H1 (cell line): ENCODE measurements around the gene HIP1. TPM values are rescaled to one million over a fixed set of nuclear protein-coding genes. Genes with fewer than 3 reads are reported as not detected.

Experiments used
- CTCF ChIA-PET: fragments of 300-600 bp; sonication (Branson Sonifier 250); formaldehyde crosslinking; loops from one replicate; lab custom pipeline; 2021; ENCODE audit not compliant: partially characterized antibody; lab: Charles Lee
- POLR2A ChIA-PET: fragments of 300-600 bp; sonication (Branson Sonifier 250); formaldehyde crosslinking; loops from one replicate; lab custom pipeline; 2021; ENCODE audit warnings: inconsistent platforms; ENCODE audit not compliant: partially characterized antibody; lab: Charles Lee
- DNase-seq, 2 experiments: peaks; one replicate each; pipeline versions ENCODE4 v3.0.0 to v3.0.0-alpha.2; 2010 to 2022; ENCODE audit warnings: low spot score in 2 of 2, low read depth in 1 of 2, mixed read lengths in 1 of 2
- FAIRE-seq: peaks from 2 replicates; lab custom pipeline; 2011; peaks lifted over from hg19 to GRCh38; lab: Jason Lieb, UNC
- H2AFZ ChIP-seq: 2 replicates; pipeline ENCODE4 v1.8.1; 2012; ENCODE audit warnings: low read length, inconsistent platforms
- H2AK5ac ChIP-seq: 2 replicates; pipeline ENCODE4 v1.6.1; 2013; ENCODE audit warnings: low read depth, low read length
- H2BK120ac ChIP-seq: replicated peaks from 2 replicates; pipeline ENCODE3; 2013; ENCODE audit warnings: low read depth, low read length, inconsistent platforms
- H2BK12ac ChIP-seq: 2 replicates; pipeline ENCODE4 v1.6.1; 2013; ENCODE audit warnings: low read depth, low read length
- H2BK15ac ChIP-seq: 2 replicates; pipeline ENCODE4 v1.6.1; 2013; ENCODE audit warnings: low read length
- H2BK20ac ChIP-seq: 2 replicates; pipeline ENCODE4 v1.6.1; 2013; ENCODE audit warnings: low read length
- H2BK5ac ChIP-seq: 2 replicates; pipeline ENCODE4 v1.6.1; 2013; ENCODE audit warnings: low read depth, low read length
- H3K14ac ChIP-seq: 2 replicates; pipeline ENCODE4 v1.6.1; 2013; ENCODE audit warnings: inconsistent platforms; ENCODE audit not compliant: insufficient read length
- H3K18ac ChIP-seq: 2 replicates; pipeline ENCODE4 v1.6.1; 2013; ENCODE audit warnings: low read length; ENCODE audit errors: extremely low read depth
- H3K23ac ChIP-seq: 2 replicates; pipeline ENCODE4 v1.6.1; 2013; ENCODE audit warnings: inconsistent platforms; ENCODE audit not compliant: insufficient read length
- H3K23me2 ChIP-seq: 2 replicates; pipeline ENCODE4 v1.6.1; 2013; ENCODE audit warnings: low read depth, low read length
- H3K27ac ChIP-seq: 2 replicates; pipeline ENCODE4 v1.6.1; 2011; ENCODE audit warnings: low read depth, low read length, inconsistent platforms
- H3K27me3 ChIP-seq, 4 experiments: replicated peaks in 1 of 4; 1 replicate in 1 of 4; 2 replicates in 3 of 4; pipeline versions ENCODE4 v1.6.1 to v1.8.1; 2011 to 2013; ENCODE audit warnings: low read length in 3 of 4, mild to moderate bottlenecking in 3 of 4, inconsistent platforms in 2 of 4, mixed read lengths in 2 of 4, moderate library complexity in 1 of 4; ENCODE audit not compliant: control insufficient read depth in 3 of 4, insufficient read depth in 3 of 4; ENCODE audit errors: extremely low read depth in 1 of 4
- H3K36me3 ChIP-seq, 4 experiments: 2 replicates each; pipeline versions ENCODE4 v1.6.1 to v1.8.1; 2011 to 2013; ENCODE audit warnings: mild to moderate bottlenecking in 4 of 4, low read length in 3 of 4, moderate library complexity in 2 of 4, control low read depth in 1 of 4, inconsistent platforms in 1 of 4; ENCODE audit not compliant: insufficient read depth in 4 of 4, control insufficient read depth in 2 of 4
- H3K4ac ChIP-seq: replicated peaks from 2 replicates; pipeline ENCODE3; 2013; ENCODE audit warnings: low read length, low read depth, mixed read lengths, inconsistent platforms; ENCODE audit not compliant: insufficient read length
- H3K4me1 ChIP-seq, 4 experiments: replicated peaks in 1 of 4; 1 replicate in 1 of 4; 2 replicates in 3 of 4; pipeline versions ENCODE4 v1.6.1 to v1.8.1; 2011 to 2013; ENCODE audit warnings: low read length in 3 of 4, inconsistent platforms in 2 of 4, mixed read lengths in 1 of 4; ENCODE audit not compliant: insufficient read depth in 4 of 4, control insufficient read depth in 3 of 4
- H3K4me2 ChIP-seq, 2 experiments: 2 replicates each; pipeline versions ENCODE4 v1.6.1 to v1.8.1; 2011 to 2013; ENCODE audit warnings: low read depth in 2 of 2, low read length in 2 of 2, control low read depth in 1 of 2, inconsistent platforms in 1 of 2, mild to moderate bottlenecking in 1 of 2; ENCODE audit not compliant: insufficient read depth in 1 of 2
- H3K4me3 ChIP-seq, 4 experiments: fragments of 200-600, 300-600 bp in 1 of 4; sonication (generic), shearing (Covaris generic), sonication (Bioruptor Twin) in 1 of 4; 2 replicates each; pipeline versions ENCODE4 v1.5.1 to v1.8.1; 2011 to 2016; ENCODE audit warnings: low read length in 4 of 4, low read depth in 3 of 4, control low read depth in 2 of 4, inconsistent platforms in 2 of 4, mild to moderate bottlenecking in 2 of 4, mixed read lengths in 1 of 4, moderate library complexity in 1 of 4; ENCODE audit not compliant: insufficient read depth in 2 of 4; ENCODE audit errors: extremely low read depth in 1 of 4
- H3K56ac ChIP-seq: replicated peaks from 2 replicates; pipeline ENCODE3; 2013; ENCODE audit warnings: low read depth, mild to moderate bottlenecking, mixed read lengths, low read length, inconsistent platforms; ENCODE audit not compliant: insufficient read length
- H3K79me1 ChIP-seq: 2 replicates; pipeline ENCODE4 v1.6.1; 2013; ENCODE audit warnings: low read depth, low read length, control low read depth
- H3K79me2 ChIP-seq, 2 experiments: 2 replicates each; pipeline versions ENCODE4 v1.6.1 to v1.8.1; 2012 to 2013; ENCODE audit warnings: low read length in 2 of 2, mild to moderate bottlenecking in 2 of 2, inconsistent platforms in 1 of 2; ENCODE audit not compliant: insufficient read depth in 2 of 2, control insufficient read depth in 1 of 2
- H3K9ac ChIP-seq, 4 experiments: replicated peaks in 1 of 4; 1 replicate in 1 of 4; 2 replicates in 3 of 4; pipeline versions ENCODE4 v1.6.1 to v1.8.1; 2011 to 2013; ENCODE audit warnings: low read depth in 3 of 4, low read length in 3 of 4, control low read depth in 2 of 4, mild to moderate bottlenecking in 2 of 4, moderate library complexity in 2 of 4, inconsistent platforms in 1 of 4; ENCODE audit errors: extremely low read depth in 1 of 4
- H3K9me3 ChIP-seq, 2 experiments: 2 replicates each; pipeline versions ENCODE4 v1.6.1 to v1.8.1; 2012 to 2013; ENCODE audit warnings: mild to moderate bottlenecking in 2 of 2, moderate library complexity in 2 of 2, control low read depth in 1 of 2, inconsistent platforms in 1 of 2, low read depth in 1 of 2, low read length in 1 of 2, mixed read lengths in 1 of 2; ENCODE audit not compliant: insufficient read depth in 2 of 2
- H4K20me1 ChIP-seq, 2 experiments: replicated peaks in 1 of 2; 2 replicates each; pipeline versions ENCODE3 to v1.8.1; 2011 to 2013; ENCODE audit warnings: inconsistent platforms in 2 of 2, low read length in 2 of 2, mild to moderate bottlenecking in 1 of 2; ENCODE audit not compliant: insufficient read depth in 2 of 2, control insufficient read depth in 1 of 2
- H4K5ac ChIP-seq: 2 replicates; pipeline ENCODE4 v1.6.1; 2013; ENCODE audit warnings: low read length, low read depth, mixed read lengths, inconsistent platforms; ENCODE audit not compliant: insufficient read length
- H4K8ac ChIP-seq: 2 replicates; pipeline ENCODE4 v1.8.0; 2013; ENCODE audit warnings: mild to moderate bottlenecking, moderate library complexity, low read length, inconsistent platforms; ENCODE audit not compliant: insufficient read depth; ENCODE audit errors: extremely low read depth
- H4K91ac ChIP-seq: replicated peaks from 2 replicates; pipeline ENCODE3; 2013; ENCODE audit warnings: low read length, mixed read lengths, inconsistent platforms; ENCODE audit not compliant: insufficient read length
- CBX8 ChIP-seq: fragments of 300-800, 300-1000 bp; sonication (generic); IDR thresholded peaks from 2 replicates; pipeline ENCODE4 v1.7.1; 2016; ENCODE audit warnings: low read depth, low read length, borderline replicate concordance
- HDAC6 ChIP-seq: IDR thresholded peaks from one replicate; pipeline ENCODE4 v1.7.1; 2012; ENCODE audit warnings: low read depth, mild to moderate bottlenecking, inconsistent platforms, low read length, moderate library complexity
- SIN3A ChIP-seq, 2 experiments: IDR thresholded peaks in 1 of 2; conservative IDR thresholded peaks in 1 of 2; 2 replicates each; pipeline ENCODE4 v1.6.1; 2011 to 2012; ENCODE audit warnings: low read length in 2 of 2, improper control_type of control experiment in 1 of 2, low read depth in 1 of 2, mild to moderate bottlenecking in 1 of 2
- SP4 ChIP-seq: IDR thresholded peaks from 2 replicates; pipeline ENCODE4 v1.6.1; 2012; ENCODE audit warnings: low read length, inconsistent platforms
- whole genome bisulfite sequencing, 2 experiments: shearing (Covaris generic) in 1 of 2; methylation state at CpG; one replicate each; pipeline versions ENCODE4 v1.1.6 to v1.1.7; 2013 to 2015; ENCODE audit warnings: low lambda C conversion rate in 2 of 2, mixed read lengths in 2 of 2, inconsistent platforms in 1 of 2, low coverage in 1 of 2, missing lambda C conversion rate in 1 of 2; ENCODE audit not compliant: insufficient replicate concordance in 2 of 2, insufficient coverage in 1 of 2, insufficient read length in 1 of 2; ENCODE audit errors: extremely low coverage in 1 of 2, missing lambda C conversion rate in 1 of 2; 5-methylcytosine and 5-hydroxymethylcytosine counted together
- polyA plus RNA-seq, 7 experiments: library from polyadenylated mRNA; depleted of rRNA in 3 of 7; stranded (reverse) in 5 of 7; unstranded in 2 of 7; fragments of >200 nt in 5 of 7; fragments of 200-250 nt in 2 of 7; gene quantifications; 1 replicate in 5 of 7; 2 replicates in 1 of 7; 4 replicates in 1 of 7; pipeline versions ENCODE4 v1.2.1 to v1.2.3, GENCODE V29; 2011 to 2013; ENCODE audit warnings: missing spikeins in 2 of 7, mixed read lengths in 2 of 7
- total RNA-seq: library from RNA; stranded (reverse); fragmentation: NEBNext Ultra II Directional; extraction: Animal tissue kit (Norgen Biotek cat#: 25700); gene quantifications from 2 replicates; pipeline ENCODE4 v1.2.1, GENCODE V29; 2021

HIP1 gene
- total and polyA plus RNA-seq, 2 of the 8 experiments (the other 6 are each of a cell fraction or from before 2014, with no cell fraction given) = 51.8 to 108 TPM

GRCh38 chr7:75757860-75758259, 19.1 kb upstream of the HIP1 start:
- Histone ChIP-seq H2AFZ (no peak overlapping the region), H3K79me2 (no peaks in the 10 kb centered on the region), H3K4ac (no peak overlapping the region), H2BK12ac (no peak overlapping the region), H3K14ac (no peak overlapping the region), H4K91ac (no peak overlapping the region), H3K27ac (no peak overlapping the region), H3K23ac (no peak overlapping the region), H2BK5ac (no peak overlapping the region), H3K27me3 (no peaks in the 10 kb centered on the region), H3K56ac (no peak overlapping the region), H2BK15ac (no peak overlapping the region), H4K8ac (no peak overlapping the region), H3K4me2 (no peak overlapping the region), H4K5ac (no peak overlapping the region), H2AK5ac (no peak overlapping the region), H2BK20ac (no peak overlapping the region), H3K9me3 (no peaks in the 10 kb centered on the region), H2BK120ac (no peak overlapping the region), H3K18ac (no peak overlapping the region), H4K20me1 (no peaks in the 10 kb centered on the region), H3K4me1 (no peaks in the 10 kb centered on the region), H3K36me3 (no peaks in the 10 kb centered on the region), H3K9ac (no peak overlapping the region), H3K4me3 (no peak overlapping the region), H3K23me2 (no peaks in the 10 kb centered on the region), H3K79me1 (no peaks in the 10 kb centered on the region)
- no peak for TF ChIP-seq CBX8
- TF ChIP-seq SP4 = no peak
- no peak for TF ChIP-seq HDAC6
- TF ChIP-seq SIN3A (conservative IDR thresholded peaks at IDR 0.05 in 1 of 2, IDR thresholded peaks at IDR 0.05 in 1 of 2; ENCODE audit: low read depth in 1 of 2, low read length in 2 of 2) = no peak
- CTCF ChIA-PET = interaction anchor here (1.0 to 4.4 kb wide), 11 partner anchors 11 to 262 kb away, joined by 3 to 39 read pairs (median 5); partner anchors contain the start of gene HIP1
- POLR2A ChIA-PET = no interaction called here
- no peak for FAIRE-seq
- 85% methylated on average over 7 of the region's 7 CpGs; no CpG with 5 or more reads in 1 of the 2 experiments for WGBS, 2 experiments
- DNase-seq = no peak
